Activated CD4-positive, alpha-beta T cell treated with anti-CD3 and anti-CD28 coated beads, Interleukin-2, Interleukin-4, amounts not matched to agents 100 ng/mL and 50 ng/mL, durations not matched to agents 16 hours and 8 hours (primary cell): ENCODE results near the gene CTXN3.

ENCODE experiments used
- DNase-seq: peaks from one replicate; pipeline ENCODE4 v3.0.0-alpha.2; 2020; ENCODE audit warnings: low spot score

The CTXN3 gene

DNA sequence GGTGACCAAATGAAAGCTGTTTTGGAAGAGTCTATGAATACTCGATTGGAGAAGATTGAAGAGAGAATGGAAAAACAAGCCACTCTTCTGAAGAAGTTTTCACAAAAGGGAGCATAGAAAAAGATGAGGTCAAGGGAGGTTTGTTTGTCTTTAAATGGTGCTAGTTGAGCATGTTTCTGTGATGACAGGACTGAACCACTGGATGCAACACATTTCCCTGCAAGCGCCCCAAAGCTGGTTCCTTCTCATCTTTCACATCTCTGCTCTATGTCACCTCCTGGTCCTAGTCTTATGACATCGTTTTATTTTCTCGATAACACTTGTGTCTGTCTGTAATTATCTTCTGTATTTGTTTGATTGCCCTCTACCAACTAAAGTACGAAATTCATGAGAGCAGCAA, 50.5 kb downstream of the CTXN3 start:
- no peak for DNase-seq

DNA sequence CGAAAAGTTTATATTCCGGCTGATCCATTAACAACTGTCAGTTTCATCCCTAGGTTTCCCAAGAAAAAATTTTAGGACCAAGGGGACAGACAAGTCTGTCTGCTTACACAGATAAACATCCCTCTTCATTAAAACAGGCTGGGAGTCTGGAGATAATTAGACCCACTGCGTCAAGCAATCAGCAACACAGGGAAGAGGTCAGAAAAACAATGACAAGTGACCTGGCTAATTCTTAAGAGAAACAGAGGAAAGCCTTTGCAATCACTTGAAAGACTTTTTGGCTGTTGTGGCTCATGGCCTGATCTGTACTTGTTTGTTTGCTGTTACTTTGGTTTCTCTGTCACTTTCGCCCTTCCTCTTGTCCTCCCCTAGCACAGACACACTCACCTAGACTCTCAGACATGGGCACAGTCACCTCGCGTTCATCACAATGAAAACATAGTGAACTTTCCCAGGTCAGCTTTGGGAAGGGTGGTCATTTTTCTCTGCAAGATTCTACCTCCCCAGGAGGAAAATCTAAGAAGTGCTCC, 51.4 kb downstream of the CTXN3 start:
- no peak for DNase-seq

DNA sequence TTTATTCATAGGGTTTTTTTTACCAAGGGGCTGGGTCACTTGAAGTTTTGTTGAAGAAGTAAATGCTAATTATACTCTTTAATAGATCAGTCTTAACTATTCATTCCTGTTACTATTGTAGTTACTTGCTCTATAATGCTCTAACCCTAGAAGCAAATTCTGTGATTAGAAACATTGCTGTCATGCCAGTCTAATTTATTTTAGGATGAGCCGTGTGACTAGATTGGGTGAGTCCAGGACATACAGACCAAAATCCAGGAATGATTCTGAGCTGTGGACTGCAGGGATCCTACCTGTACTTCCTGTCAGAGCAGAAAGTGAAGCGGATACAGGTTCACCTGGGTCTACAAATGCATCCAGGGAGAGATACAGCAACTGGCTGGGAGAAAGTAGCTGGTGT, 53.6 kb downstream of the CTXN3 start:
- no peak for DNase-seq

DNA sequence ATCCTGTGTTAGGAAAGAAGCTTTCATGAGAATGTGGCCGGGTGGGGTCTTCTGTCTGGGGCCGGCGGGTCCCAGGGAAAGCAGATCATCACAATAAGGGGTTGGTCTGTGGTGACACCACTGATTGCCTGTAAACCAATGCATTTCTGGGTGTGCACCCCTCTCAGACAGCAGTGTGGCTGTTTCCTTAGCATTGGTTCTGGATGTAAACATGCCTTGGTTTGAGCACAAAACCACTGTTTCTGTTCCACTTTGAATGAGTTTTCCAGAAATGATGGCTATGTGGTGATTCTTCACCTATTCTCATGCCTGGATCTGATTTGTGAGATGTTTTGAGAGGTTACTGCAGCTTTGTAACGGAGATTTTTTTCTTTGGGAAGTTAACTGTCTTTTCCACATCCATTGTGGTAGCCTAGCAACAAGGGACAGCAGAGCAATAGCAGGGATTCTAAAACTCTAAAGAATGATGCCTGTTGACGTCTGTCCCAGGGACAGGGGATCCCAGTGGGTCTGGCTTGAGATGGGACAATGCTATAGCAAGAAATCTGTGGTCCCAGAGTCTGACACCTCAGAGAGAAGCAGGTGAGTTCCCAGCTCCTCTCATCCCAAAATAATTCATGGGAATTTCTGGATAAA, 54.2 kb downstream of the CTXN3 start, which contains the start of gene CCDC192:
Gene CCDC192, plus strand, starts transcription at position 466 of the 636 bp plus-strand sequence. Its CDS starts 55 bp downstream, at position 521.
- DNase-seq, result peak; percentile 23

DNA sequence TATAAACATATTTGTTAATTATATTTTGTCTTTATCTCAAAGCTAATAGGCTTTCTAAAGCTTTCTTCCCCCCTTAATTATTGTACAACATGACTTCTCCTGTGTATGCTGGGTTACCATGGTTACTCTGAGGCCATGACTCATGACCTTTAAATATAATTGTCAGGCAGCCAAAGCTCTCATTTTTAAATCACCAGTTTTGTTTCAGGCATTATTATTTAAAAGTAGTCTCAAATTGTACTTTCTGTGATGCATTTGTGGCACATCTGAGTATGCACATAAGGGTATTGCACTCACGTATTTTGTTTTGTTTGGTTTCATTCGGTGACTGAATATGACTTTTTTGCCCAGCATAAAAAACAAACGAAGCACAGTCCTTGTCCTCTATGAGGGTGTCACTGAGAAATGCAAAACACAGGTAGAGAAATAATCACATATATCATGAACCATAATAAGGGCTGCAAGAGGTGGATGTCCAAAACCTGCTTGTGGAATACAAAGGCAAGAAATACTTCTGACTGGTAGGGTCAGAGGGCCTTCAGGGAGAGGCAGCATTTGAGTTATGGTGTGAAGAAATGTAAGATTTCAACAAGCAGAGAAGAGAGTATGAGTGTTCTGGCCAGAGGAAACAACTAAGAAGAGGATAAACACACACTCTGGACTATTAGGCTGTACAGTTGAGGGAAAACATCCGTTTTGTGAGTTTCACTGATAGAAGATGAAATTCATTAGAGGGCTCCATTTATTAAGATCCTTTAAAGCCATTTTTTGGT, 56.4 kb downstream of the CTXN3 start:
- DNase-seq, result peak; percentile 12

DNA sequence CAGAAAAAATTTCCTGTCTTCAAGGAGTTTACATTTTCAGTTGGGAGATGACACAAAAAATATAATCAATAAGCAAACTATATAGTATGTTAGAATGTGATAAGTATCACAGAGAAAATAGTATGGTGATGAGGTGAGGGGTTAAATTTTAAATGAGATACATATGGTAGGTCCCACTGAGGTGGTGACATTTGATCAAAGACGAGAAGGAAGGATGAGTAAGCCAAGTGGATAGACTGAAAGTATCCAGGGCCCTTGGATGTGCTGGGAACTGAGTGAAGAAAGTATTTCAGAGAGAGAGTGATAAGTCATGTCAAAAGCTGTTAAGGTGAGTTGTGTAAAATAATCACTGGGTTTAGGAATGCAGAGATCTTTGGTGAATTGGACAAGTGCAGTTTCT, 57.8 kb downstream of the CTXN3 start:
- no peak for DNase-seq

DNA sequence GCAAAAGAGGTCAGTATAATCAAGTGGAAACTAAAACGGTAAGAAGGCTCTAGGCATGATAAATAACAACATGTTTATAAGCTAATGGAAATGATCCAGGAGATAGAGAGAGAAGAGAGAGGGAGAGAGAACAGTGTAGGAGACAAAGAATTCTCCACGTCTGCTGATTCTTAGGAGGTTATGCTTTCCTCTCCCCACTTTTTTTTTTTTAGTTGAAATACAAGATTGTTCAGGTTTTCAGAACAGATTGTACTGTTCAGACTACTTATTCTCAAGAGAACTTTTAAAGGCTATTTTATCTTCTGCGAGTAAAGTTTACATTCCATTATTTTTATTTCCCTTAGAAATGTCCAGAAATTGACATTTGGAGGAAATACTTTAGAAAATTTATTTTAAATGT, 58.3 kb downstream of the CTXN3 start:
- no peak for DNase-seq
